Progenitor cell of endocrine pancreas (in vitro differentiated cells): Measurements from ENCODE around the gene ARMH4. TPM values are rescaled to one million over a fixed set of nuclear protein-coding genes. Genes with fewer than 3 reads are reported as not detected.

Experiments
- DNase-seq: peaks from one replicate; pipeline ENCODE4 v3.0.0; 2021; ENCODE audit warnings: low spot score; ENCODE audit not compliant: unreplicated experiment
- H3K27ac Mint-ChIP-seq: 2 replicates; pipeline ENCODE4 v1.8.0; 2021; ENCODE audit warnings: mild to moderate bottlenecking, moderate library complexity, mixed read lengths
- H3K27me3 Mint-ChIP-seq: 2 replicates; pipeline ENCODE4 v1.8.0; 2021; ENCODE audit warnings: mixed read lengths
- H3K36me3 Mint-ChIP-seq: 2 replicates; pipeline ENCODE4 v1.8.0; 2022; ENCODE audit warnings: mixed read lengths; ENCODE audit not compliant: insufficient read depth
- H3K4me1 Mint-ChIP-seq: 2 replicates; pipeline ENCODE4 v1.8.0; 2021; ENCODE audit warnings: low read depth, mixed read lengths
- H3K4me3 Mint-ChIP-seq: 2 replicates; pipeline ENCODE4 v1.8.0; 2021; ENCODE audit warnings: low read depth, mild to moderate bottlenecking, moderate library complexity, mixed read lengths
- H3K9me3 Mint-ChIP-seq: 2 replicates; pipeline ENCODE4 v1.8.0; 2021; ENCODE audit warnings: low read depth, mixed read lengths
- total RNA-seq: library from RNA; stranded (reverse); gene quantifications from 2 replicates; pipeline ENCODE4 v1.2.1, GENCODE V29; 2021
- TF ChIP-seq, protein P1 (sequence below): fragments of 200-600 bp; sonication (generic); IDR thresholded peaks from one replicate; pipeline ENCODE4 v1.5.0; 2021; ENCODE audit warnings: antibody characterized with exemption, mild to moderate bottlenecking; ENCODE audit not compliant: unreplicated experiment

ARMH4 gene
- total RNA-seq, 1 donor from 2014 or later = 36.2 TPM

DNA sequence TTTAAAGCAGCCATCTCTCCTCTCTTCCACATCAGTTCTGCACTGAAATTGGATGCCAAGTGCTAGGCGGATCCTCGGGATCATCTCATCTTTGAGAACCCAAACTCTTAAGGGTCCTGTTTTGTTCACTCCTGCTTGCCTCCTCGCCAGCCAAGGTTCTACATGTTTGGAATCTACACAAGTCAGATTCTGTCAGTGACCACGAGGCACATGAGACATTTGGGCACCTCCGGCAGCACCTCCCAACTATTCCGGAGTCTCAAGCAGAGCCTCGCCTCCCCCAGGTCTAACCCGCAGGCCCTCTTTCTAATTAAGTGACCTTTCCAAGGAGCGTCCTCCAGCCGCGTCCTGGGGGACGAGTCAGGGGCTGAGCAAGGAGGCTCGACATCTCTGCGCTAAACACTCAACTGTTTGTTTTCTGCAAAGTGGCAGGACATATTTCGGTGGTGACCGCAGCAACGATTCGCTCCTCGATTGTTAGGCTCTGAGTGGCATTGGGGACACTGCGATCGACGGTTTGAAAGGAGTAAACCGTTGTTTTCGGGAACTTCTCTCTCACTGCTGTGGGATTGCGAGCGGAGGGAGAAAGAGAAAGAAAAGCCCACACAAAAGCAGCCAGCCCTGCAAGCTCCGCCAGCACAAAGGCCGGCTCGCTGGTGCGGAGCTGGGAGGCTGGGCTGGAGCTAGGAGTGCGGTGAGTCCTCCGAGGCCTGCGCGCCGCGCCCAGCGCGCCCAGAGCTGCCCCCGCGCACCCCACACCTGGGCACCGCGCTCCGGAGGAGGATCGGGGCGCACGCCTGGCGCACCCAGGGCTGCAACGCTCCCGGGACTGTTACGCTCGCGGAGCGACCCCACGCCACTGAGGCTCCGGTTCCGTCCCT is 640 bp downstream of the ARMH4 start:
- Mint-ChIP-seq H3K4me1 (peaks cover 13% of the 10 kb centered on the region), H3K9me3 (no peaks in the 10 kb centered on the region), H3K4me3 (peak overlapping the region; percentile 90), H3K27me3 (peaks cover 20% of the 10 kb centered on the region), H3K27ac (peak overlapping the region; percentile 92), H3K36me3 (no peaks in the 10 kb centered on the region)
- TF ChIP-seq, protein P1, sequence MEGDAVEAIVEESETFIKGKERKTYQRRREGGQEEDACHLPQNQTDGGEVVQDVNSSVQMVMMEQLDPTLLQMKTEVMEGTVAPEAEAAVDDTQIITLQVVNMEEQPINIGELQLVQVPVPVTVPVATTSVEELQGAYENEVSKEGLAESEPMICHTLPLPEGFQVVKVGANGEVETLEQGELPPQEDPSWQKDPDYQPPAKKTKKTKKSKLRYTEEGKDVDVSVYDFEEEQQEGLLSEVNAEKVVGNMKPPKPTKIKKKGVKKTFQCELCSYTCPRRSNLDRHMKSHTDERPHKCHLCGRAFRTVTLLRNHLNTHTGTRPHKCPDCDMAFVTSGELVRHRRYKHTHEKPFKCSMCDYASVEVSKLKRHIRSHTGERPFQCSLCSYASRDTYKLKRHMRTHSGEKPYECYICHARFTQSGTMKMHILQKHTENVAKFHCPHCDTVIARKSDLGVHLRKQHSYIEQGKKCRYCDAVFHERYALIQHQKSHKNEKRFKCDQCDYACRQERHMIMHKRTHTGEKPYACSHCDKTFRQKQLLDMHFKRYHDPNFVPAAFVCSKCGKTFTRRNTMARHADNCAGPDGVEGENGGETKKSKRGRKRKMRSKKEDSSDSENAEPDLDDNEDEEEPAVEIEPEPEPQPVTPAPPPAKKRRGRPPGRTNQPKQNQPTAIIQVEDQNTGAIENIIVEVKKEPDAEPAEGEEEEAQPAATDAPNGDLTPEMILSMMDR = no peak
- DNase-seq = peak; percentile 10

DNA sequence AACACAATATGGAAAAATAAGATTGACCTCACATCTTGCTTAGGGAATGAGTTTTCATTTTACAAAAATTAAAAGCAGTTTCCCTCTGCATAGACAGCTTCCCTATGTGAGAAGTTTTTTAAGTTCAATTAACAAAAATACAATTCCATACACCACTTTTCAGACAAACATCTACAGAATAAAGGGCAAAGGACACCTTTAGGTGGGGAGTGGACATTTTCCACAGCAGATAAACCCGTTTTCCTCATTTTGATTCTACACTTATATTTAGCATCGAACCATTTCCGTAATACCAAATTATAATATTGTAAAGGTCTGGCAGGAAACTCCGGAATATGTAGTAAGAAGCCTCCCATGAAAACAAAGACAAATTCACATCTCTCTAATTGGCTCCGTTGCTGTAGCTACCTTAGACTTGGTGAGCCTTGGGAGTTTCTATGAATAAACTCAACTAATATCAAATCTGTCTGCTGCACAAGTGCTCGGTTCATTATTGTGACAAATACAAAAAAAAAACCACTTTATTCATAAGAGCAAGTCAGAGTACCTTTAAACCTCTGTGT is 1.7 kb downstream of the ARMH4 start:
- Mint-ChIP-seq H3K27me3 (peaks cover 20% of the 10 kb centered on the region), H3K27ac (no peak overlapping the region)
- TF ChIP-seq, protein P1 = no peak

DNA sequence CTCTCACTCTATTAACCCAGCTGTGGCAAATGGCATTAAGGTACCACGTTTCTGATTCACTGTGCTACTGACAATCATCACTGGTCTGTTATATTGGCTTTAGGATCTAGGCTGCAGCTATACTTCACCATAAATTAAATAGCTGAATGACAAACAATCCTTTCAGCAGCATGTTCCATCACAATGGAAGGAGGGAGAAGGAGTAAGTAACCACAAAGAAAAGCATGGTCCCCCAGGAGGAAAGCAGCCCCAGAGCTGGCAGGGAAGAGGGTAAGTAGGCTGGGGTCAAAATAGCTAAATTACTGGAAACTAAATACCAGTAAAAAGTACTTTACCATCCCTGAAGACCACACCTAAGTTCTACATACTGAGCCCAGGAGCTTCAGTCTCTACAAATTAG is 2.8 kb downstream of the ARMH4 start:
- H3K36me3 Mint-ChIP-seq = no peaks in the 10 kb centered on the region
- peaks cover 20% of the 10 kb centered on the region for H3K27me3 Mint-ChIP-seq
- no peak overlapping the region for H3K4me3 Mint-ChIP-seq
- DNase-seq = no peak
- TF ChIP-seq, protein P1 = no peak
- no peaks in the 10 kb centered on the region for H3K9me3 Mint-ChIP-seq
- no peak overlapping the region for H3K27ac Mint-ChIP-seq
- H3K4me1 Mint-ChIP-seq = peaks cover 20% of the 10 kb centered on the region

More for the DNA sequence above, 1.7 kb downstream of the ARMH4 start:
- peaks cover 20% of the 10 kb centered on the region for H3K4me1 Mint-ChIP-seq
- H3K36me3 Mint-ChIP-seq = no peaks in the 10 kb centered on the region
- H3K9me3 Mint-ChIP-seq = no peaks in the 10 kb centered on the region
- DNase-seq = no peak
- H3K4me3 Mint-ChIP-seq = peak overlapping the region; percentile 90

DNA sequence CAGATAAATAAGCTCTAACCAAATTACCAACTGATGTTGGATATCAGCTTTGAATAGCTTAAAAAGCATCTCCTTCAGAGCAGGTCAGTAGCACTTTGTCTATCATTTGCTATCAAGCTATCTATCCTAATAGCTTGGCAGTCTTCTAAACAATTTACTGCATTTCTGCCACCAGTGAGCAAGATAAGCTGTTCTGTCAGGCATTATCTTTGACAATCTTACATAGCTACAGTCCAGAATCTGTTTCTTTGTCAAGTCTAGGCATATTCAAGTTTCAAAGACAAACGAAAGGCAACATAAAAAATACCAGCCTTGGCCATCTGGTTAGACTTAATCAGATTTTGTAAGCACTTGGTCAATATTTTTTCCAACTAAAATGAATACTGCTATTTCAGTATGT is 5.6 kb downstream of the ARMH4 start:
- TF ChIP-seq, protein P1 = no peak
- H3K9me3 Mint-ChIP-seq = no peaks in the 10 kb centered on the region
- peaks cover 20% of the 10 kb centered on the region for H3K27me3 Mint-ChIP-seq
- no peak for DNase-seq
- peaks cover 14% of the 10 kb centered on the region for H3K4me1 Mint-ChIP-seq
- no peak overlapping the region for H3K4me3 Mint-ChIP-seq
- H3K36me3 Mint-ChIP-seq = no peaks in the 10 kb centered on the region
- no peak overlapping the region for H3K27ac Mint-ChIP-seq

DNA sequence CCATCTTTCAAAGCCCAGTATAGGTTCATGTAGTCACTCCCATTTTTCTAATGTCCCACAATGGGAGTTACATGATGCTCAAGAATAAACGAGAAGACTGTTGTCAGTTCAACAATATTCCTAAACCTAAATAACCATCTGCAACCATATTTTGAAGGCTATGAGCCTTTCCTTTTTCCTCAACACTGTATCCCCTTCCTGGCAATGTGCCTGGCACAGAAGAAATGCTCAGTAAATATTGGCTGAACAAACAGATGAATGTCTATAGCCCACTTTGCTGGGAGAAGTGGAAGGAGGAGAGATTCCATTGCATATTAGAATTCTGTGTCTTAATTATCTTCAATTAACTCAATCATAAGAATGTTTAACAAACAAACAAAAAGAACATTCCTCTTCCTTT is 6.1 kb downstream of the ARMH4 start:
- Mint-ChIP-seq H3K4me1 (peaks cover 10% of the 10 kb centered on the region), H3K4me3 (no peak overlapping the region), H3K27me3 (peaks cover 17% of the 10 kb centered on the region), H3K27ac (no peak overlapping the region), H3K9me3 (no peaks in the 10 kb centered on the region), H3K36me3 (no peaks in the 10 kb centered on the region)
- DNase-seq = no peak
- TF ChIP-seq, protein P1 = no peak
